ENCODE measurements around the gene GPRIN1.

GPRIN1 gene

DNA sequence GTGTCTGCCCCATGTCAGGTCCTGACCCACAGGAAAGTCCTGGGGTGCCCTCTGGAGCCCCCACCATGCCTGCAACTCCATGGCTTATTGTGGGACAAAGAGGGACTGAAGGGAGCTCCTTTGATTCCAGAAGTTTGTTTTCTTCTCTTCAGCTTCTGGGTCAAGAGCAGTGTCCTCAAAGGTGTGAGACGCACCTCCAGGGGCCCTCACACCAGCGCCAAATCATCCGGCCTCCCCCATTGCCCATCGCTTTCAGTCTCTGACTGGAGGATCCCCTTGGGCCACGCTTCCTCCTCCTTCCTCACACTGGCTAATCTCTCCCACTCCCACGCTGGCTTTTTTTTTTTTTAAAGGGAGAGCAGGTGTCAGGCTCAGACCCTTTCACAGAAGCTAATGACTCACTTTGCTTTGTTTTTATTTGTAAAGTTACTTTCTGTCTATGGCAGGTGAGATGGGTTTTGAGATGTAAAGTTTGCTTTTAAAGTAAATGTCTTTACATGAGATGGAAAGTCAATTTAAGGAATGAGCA, 44.1 kb downstream of the GPRIN1 start:
- peaks cover 0 to 4% (median 0%) of the 10 kb centered on the region in 5 experiments for H3K9me3 ChIP-seq (ENCODE audit: control extremely low read depth in 1 of 5, control insufficient read depth in 4 of 5, insufficient read depth in 2 of 5, low read depth in 1 of 5, low read length in 4 of 5)
- no peaks in the 10 kb centered on the region for H3K4me1 ChIP-seq (ENCODE audit: control extremely low read depth in 1 of 4, control insufficient read depth in 4 of 4, insufficient read depth in 4 of 4, low read length in 3 of 4)
- no peaks in the 10 kb centered on the region for H3K36me3 ChIP-seq (ENCODE audit: control insufficient read depth in 4 of 4, insufficient read depth in 4 of 4, low read length in 3 of 4)
- H3K27ac ChIP-seq (ENCODE audit: insufficient read depth in 1 of 2, low read depth in 1 of 2, low read length in 2 of 2, poor library complexity in 1 of 2, severe bottlenecking in 2 of 2) = no peak overlapping the region
- CTCF ChIA-PET = interaction anchor here (1.3 to 1.6 kb wide), 2 partner anchors 27 to 35 kb away, joined by 3 read pairs; no protein-coding TSS in a partner anchor
- POLR2A ChIA-PET = no interaction called here
- peaks cover 0 to 2% (median 0%) of the 10 kb centered on the region in 5 experiments for H3K27me3 ChIP-seq (replicated peaks in 2 of 5; ENCODE audit: control insufficient read depth in 4 of 5, insufficient read depth in 5 of 5, low read length in 4 of 5)
- DNase-seq = no peak
- H3K4me3 ChIP-seq (ENCODE audit: control insufficient read depth in 1 of 7, extremely low read depth in 1 of 7, insufficient read depth in 4 of 7, low read depth in 2 of 7, low read length in 6 of 7) = no peak overlapping the region
- 100% methylated on average over 4 of the region's 6 CpGs for WGBS (ENCODE audit: insufficient coverage)

DNA sequence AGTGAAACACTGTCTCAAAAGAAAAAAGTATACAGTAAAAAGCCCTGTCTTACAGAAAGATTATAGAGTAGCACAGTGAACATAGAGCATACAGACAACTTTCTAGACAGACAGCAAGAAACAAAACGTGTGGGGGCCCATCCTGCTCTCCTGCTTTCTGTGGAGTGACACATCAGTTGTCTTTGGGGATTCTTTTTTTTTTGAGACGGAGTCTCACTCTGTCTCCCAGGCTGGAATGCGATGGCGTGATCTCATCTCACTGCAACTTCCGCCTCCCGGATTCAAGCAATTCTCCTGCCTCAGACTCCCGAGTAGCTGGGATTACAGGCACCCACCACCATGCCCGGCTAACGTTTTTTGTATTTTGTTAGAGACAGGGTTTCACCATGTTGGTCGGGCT, 46.0 kb downstream of the GPRIN1 start:
- DNase-seq = no peak
- H3K27ac ChIP-seq (ENCODE audit: insufficient read depth in 1 of 2, low read depth in 1 of 2, low read length in 2 of 2, poor library complexity in 1 of 2, severe bottlenecking in 2 of 2) = no peak overlapping the region
- 96% methylated on average over 8 of the region's 10 CpGs for WGBS (ENCODE audit: insufficient coverage)
- H3K4me3 ChIP-seq (ENCODE audit: control insufficient read depth in 1 of 7, extremely low read depth in 1 of 7, insufficient read depth in 4 of 7, low read depth in 2 of 7, low read length in 6 of 7) = no peak overlapping the region
- H3K4me1 ChIP-seq (ENCODE audit: control extremely low read depth in 1 of 4, control insufficient read depth in 4 of 4, insufficient read depth in 4 of 4, low read length in 3 of 4) = peaks cover 0 to 12% (median 10%) of the 10 kb centered on the region in 4 experiments
- peaks cover 0 to 2% (median 0%) of the 10 kb centered on the region in 5 experiments for H3K27me3 ChIP-seq (replicated peaks in 2 of 5; ENCODE audit: control insufficient read depth in 4 of 5, insufficient read depth in 5 of 5, low read length in 4 of 5)
- H3K9me3 ChIP-seq (ENCODE audit: control extremely low read depth in 1 of 5, control insufficient read depth in 4 of 5, insufficient read depth in 2 of 5, low read depth in 1 of 5, low read length in 4 of 5) = peaks cover 0 to 4% (median 0%) of the 10 kb centered on the region in 5 experiments
- ChIA-PET POLR2A (interaction anchor here (0.7 kb wide), 1 partner anchor 10 kb away, joined by 3 read pairs; no protein-coding TSS in a partner anchor), CTCF (no interaction called here)
- no peaks in the 10 kb centered on the region for H3K36me3 ChIP-seq (ENCODE audit: control insufficient read depth in 4 of 4, insufficient read depth in 4 of 4, low read length in 3 of 4)

DNA sequence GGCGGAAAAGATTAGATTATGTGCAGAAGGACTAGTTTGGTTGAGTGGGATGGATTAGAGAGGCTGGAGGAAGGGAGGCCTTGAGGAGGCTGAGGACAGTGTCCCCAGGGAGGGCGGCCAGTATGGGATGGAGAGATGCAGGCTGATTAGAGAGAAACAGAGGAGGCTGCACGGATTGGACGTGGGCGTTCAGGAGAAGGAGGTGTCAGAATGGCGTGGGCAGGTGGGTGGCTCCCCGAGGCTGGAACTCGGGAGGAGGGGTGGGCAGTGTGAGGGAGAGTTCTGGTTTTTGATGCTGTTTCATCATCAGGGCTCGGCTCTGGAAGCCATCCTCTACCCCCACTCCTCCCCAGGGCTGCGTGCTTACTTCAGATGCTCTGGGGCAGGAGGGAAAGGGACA, 47.8 kb downstream of the GPRIN1 start:
- no peaks in the 10 kb centered on the region for H3K36me3 ChIP-seq (ENCODE audit: control insufficient read depth in 4 of 4, insufficient read depth in 4 of 4, low read length in 3 of 4)
- 86% methylated on average over 6 of the region's 10 CpGs for whole genome bisulfite sequencing (ENCODE audit: insufficient coverage)
- CTCF ChIA-PET = interaction anchor here (1.1 to 1.4 kb wide), 3 partner anchors 12 to 35 kb away, joined by 3 to 6 read pairs (median 4); no protein-coding TSS in a partner anchor

DNA sequence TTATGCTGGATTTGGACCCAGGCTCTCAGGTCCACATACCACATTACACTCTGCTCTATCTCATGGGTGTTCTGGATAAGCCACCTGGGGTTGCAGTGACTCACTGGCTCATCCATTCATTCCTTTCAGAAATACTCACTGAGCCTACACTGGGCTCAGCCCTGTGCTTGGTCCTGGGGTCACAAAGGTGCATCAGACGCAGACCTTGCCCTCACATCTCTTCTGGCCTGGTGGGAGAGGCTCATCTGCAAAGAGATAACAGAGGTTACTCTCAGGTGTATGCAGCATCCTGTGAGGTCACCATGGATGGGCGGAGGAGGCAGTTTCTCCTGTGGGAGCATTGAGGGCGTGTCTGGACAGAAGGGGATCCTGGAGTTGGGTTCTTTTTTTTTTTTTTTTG, 48.7 kb downstream of the GPRIN1 start:
- Histone ChIP-seq H3K27me3 (replicated peaks in 2 of 5; ENCODE audit: control insufficient read depth in 4 of 5, insufficient read depth in 5 of 5, low read length in 4 of 5) (peaks cover 0 to 2% (median 0%) of the 10 kb centered on the region in 5 experiments), H3K27ac (ENCODE audit: insufficient read depth in 1 of 2, low read depth in 1 of 2, low read length in 2 of 2, poor library complexity in 1 of 2, severe bottlenecking in 2 of 2) (no peak overlapping the region), H3K4me3 (ENCODE audit: control insufficient read depth in 1 of 7, extremely low read depth in 1 of 7, insufficient read depth in 4 of 7, low read depth in 2 of 7, low read length in 6 of 7) (no peak overlapping the region), H3K4me1 (ENCODE audit: control extremely low read depth in 1 of 4, control insufficient read depth in 4 of 4, insufficient read depth in 4 of 4, low read length in 3 of 4) (peaks cover 0 to 12% (median 10%) of the 10 kb centered on the region in 4 experiments), H3K9me3 (ENCODE audit: control extremely low read depth in 1 of 5, control insufficient read depth in 4 of 5, insufficient read depth in 2 of 5, low read depth in 1 of 5, low read length in 4 of 5) (no peaks in the 10 kb centered on the region), H3K36me3 (ENCODE audit: control insufficient read depth in 4 of 4, insufficient read depth in 4 of 4, low read length in 3 of 4) (no peaks in the 10 kb centered on the region)
- 100% methylated on average over 1 of the region's 3 CpGs for WGBS (ENCODE audit: insufficient coverage)
- ChIA-PET POLR2A (no interaction called here), CTCF (interaction anchor here (0.9 to 1.4 kb wide), 3 partner anchors 9 to 36 kb away, joined by 4 read pairs; no protein-coding TSS in a partner anchor)
- DNase-seq = no peak

More for the DNA sequence above, 47.8 kb downstream of the GPRIN1 start:
- Histone ChIP-seq H3K27ac (ENCODE audit: insufficient read depth in 1 of 2, low read depth in 1 of 2, low read length in 2 of 2, poor library complexity in 1 of 2, severe bottlenecking in 2 of 2) (no peak overlapping the region), H3K4me1 (ENCODE audit: control extremely low read depth in 1 of 4, control insufficient read depth in 4 of 4, insufficient read depth in 4 of 4, low read length in 3 of 4) (peaks cover 0 to 12% (median 10%) of the 10 kb centered on the region in 4 experiments), H3K4me3 (ENCODE audit: control insufficient read depth in 1 of 7, extremely low read depth in 1 of 7, insufficient read depth in 4 of 7, low read depth in 2 of 7, low read length in 6 of 7) (no peak overlapping the region), H3K27me3 (replicated peaks in 2 of 5; ENCODE audit: control insufficient read depth in 4 of 5, insufficient read depth in 5 of 5, low read length in 4 of 5) (peaks cover 0 to 2% (median 0%) of the 10 kb centered on the region in 5 experiments), H3K9me3 (ENCODE audit: control extremely low read depth in 1 of 5, control insufficient read depth in 4 of 5, insufficient read depth in 2 of 5, low read depth in 1 of 5, low read length in 4 of 5) (peaks cover 0 to 4% (median 0%) of the 10 kb centered on the region in 5 experiments)
- POLR2A ChIA-PET = no interaction called here
- DNase-seq = no peak

DNA sequence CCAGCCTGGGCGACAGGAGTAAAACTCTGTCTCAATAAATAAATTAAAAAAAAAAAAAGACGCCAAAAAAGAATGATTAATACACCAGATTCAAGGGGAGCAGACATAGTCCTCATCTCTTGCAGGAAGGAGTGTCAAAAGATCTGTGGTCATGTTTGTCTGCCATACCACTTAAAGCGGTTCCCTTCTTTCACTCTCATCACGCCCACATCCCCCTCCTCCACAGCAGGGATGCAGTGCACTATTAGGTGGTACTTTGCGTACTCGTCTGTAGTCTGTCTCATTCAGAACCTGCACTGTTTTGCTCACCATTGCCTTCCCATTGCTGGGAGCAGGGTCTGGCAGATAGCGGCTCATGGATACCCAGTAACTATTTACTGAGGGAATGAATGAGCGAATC, 49.6 kb downstream of the GPRIN1 start:
- H3K4me3 ChIP-seq (ENCODE audit: control insufficient read depth in 1 of 7, extremely low read depth in 1 of 7, insufficient read depth in 4 of 7, low read depth in 2 of 7, low read length in 6 of 7) = no peak overlapping the region
- peaks cover 0 to 2% (median 0%) of the 10 kb centered on the region in 5 experiments for H3K27me3 ChIP-seq (replicated peaks in 2 of 5; ENCODE audit: control insufficient read depth in 4 of 5, insufficient read depth in 5 of 5, low read length in 4 of 5)
- H3K4me1 ChIP-seq (ENCODE audit: control extremely low read depth in 1 of 4, control insufficient read depth in 4 of 4, insufficient read depth in 4 of 4, low read length in 3 of 4) = peaks cover 0 to 12% (median 10%) of the 10 kb centered on the region in 4 experiments
- H3K36me3 ChIP-seq (ENCODE audit: control insufficient read depth in 4 of 4, insufficient read depth in 4 of 4, low read length in 3 of 4) = no peaks in the 10 kb centered on the region
- peak in 2 of 3 donors; percentile 75 to 80 for DNase-seq
- ChIA-PET POLR2A (no interaction called here), CTCF (no interaction called here)
- WGBS (ENCODE audit: insufficient coverage) = 49% methylated on average over 6 of the region's 8 CpGs
- no peak overlapping the region for H3K27ac ChIP-seq (ENCODE audit: insufficient read depth in 1 of 2, low read depth in 1 of 2, low read length in 2 of 2, poor library complexity in 1 of 2, severe bottlenecking in 2 of 2)
- H3K9me3 ChIP-seq (ENCODE audit: control extremely low read depth in 1 of 5, control insufficient read depth in 4 of 5, insufficient read depth in 2 of 5, low read depth in 1 of 5, low read length in 4 of 5) = no peaks in the 10 kb centered on the region

DNA sequence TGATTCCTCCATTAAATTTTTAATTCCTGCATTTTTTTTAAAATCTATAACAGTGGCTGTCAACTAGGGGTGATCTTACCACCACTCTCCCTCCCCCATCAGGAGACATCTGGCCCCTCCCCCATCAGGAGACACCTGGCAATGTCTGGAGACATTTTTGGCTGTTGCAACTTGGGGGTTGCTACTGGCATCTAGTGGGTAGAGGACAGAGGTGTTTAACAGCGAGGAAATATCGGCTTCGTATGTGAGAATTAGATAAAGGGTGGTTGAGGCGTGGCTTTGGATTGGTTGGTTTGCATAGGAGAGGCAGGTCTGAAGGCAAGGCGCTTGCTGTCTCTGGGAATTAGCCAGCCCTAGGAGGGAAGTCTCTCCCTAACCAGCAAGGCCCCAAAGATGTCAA, 50.3 kb downstream of the GPRIN1 start:
- POLR2A ChIA-PET = no interaction called here
- WGBS (ENCODE audit: insufficient coverage) = no CpG with 5 or more reads among the region's 5 CpGs

DNA sequence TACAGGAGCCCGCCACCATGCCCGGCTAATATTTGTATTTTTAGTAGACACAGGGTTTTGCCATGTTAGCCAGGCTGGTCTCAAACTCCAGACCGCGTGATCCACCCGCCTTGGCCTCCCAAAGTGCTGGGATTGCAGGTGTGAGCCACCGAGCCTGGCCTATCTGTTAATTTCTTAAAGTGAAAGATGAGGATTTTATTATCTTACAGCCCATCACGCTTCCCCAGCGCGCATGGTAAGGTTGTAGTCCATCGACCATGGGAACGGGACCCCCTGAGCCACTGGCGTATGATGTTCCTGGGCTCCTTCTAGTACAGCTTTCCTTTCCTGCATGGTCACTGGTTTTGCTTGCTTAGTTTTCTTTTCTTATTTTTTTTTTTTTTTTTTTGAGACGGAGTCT, 52.1 kb downstream of the GPRIN1 start:
- 99% methylated on average over 11 of the region's 13 CpGs for WGBS (ENCODE audit: insufficient coverage)
- Histone ChIP-seq H3K9me3 (ENCODE audit: control extremely low read depth in 1 of 5, control insufficient read depth in 4 of 5, insufficient read depth in 2 of 5, low read depth in 1 of 5, low read length in 4 of 5) (no peaks in the 10 kb centered on the region), H3K27me3 (replicated peaks in 2 of 5; ENCODE audit: control insufficient read depth in 4 of 5, insufficient read depth in 5 of 5, low read length in 4 of 5) (peaks cover 0 to 2% (median 0%) of the 10 kb centered on the region in 5 experiments), H3K4me3 (ENCODE audit: control insufficient read depth in 1 of 7, extremely low read depth in 1 of 7, insufficient read depth in 4 of 7, low read depth in 2 of 7, low read length in 6 of 7) (no peak overlapping the region), H3K4me1 (ENCODE audit: control extremely low read depth in 1 of 4, control insufficient read depth in 4 of 4, insufficient read depth in 4 of 4, low read length in 3 of 4) (peaks cover 0 to 17% (median 11%) of the 10 kb centered on the region in 4 experiments), H3K36me3 (ENCODE audit: control insufficient read depth in 4 of 4, insufficient read depth in 4 of 4, low read length in 3 of 4) (no peaks in the 10 kb centered on the region), H3K27ac (ENCODE audit: insufficient read depth in 1 of 2, low read depth in 1 of 2, low read length in 2 of 2, poor library complexity in 1 of 2, severe bottlenecking in 2 of 2) (no peak overlapping the region)
- CTCF ChIA-PET = interaction anchor here (0.9 to 1.6 kb wide), 2 partner anchors 9 to 14 kb away, joined by 3 to 4 read pairs; partner anchors contain the start of gene CDHR2
- POLR2A ChIA-PET = interaction anchor here (0.6 kb wide), 1 partner anchor 129 kb away, joined by 4 read pairs; no protein-coding TSS in a partner anchor
- no peak for DNase-seq

More for the DNA sequence above, 50.3 kb downstream of the GPRIN1 start:
- Histone ChIP-seq H3K9me3 (ENCODE audit: control extremely low read depth in 1 of 5, control insufficient read depth in 4 of 5, insufficient read depth in 2 of 5, low read depth in 1 of 5, low read length in 4 of 5) (no peaks in the 10 kb centered on the region), H3K4me1 (ENCODE audit: control extremely low read depth in 1 of 4, control insufficient read depth in 4 of 4, insufficient read depth in 4 of 4, low read length in 3 of 4) (peaks cover 0 to 12% (median 10%) of the 10 kb centered on the region in 4 experiments), H3K4me3 (ENCODE audit: control insufficient read depth in 1 of 7, extremely low read depth in 1 of 7, insufficient read depth in 4 of 7, low read depth in 2 of 7, low read length in 6 of 7) (no peak overlapping the region), H3K27ac (ENCODE audit: insufficient read depth in 1 of 2, low read depth in 1 of 2, low read length in 2 of 2, poor library complexity in 1 of 2, severe bottlenecking in 2 of 2) (no peak overlapping the region), H3K36me3 (ENCODE audit: control insufficient read depth in 4 of 4, insufficient read depth in 4 of 4, low read length in 3 of 4) (no peaks in the 10 kb centered on the region), H3K27me3 (replicated peaks in 2 of 5; ENCODE audit: control insufficient read depth in 4 of 5, insufficient read depth in 5 of 5, low read length in 4 of 5) (peaks cover 0 to 2% (median 0%) of the 10 kb centered on the region in 5 experiments)
- peak; percentile 81 to 82 (median 81) for DNase-seq
- CTCF ChIA-PET = interaction anchor here (1.3 kb wide), 2 partner anchors 16 to 22 kb away, joined by 5 read pairs; no protein-coding TSS in a partner anchor
